Activated naive CD4-positive, alpha-beta T cell treated with anti-CD3 and anti-CD28 coated beads, Interleukin-2, amount 50 U/mL, for 72 hours (primary cell): ENCODE results near the gene IL37. TPM values are rescaled to one million over a fixed set of nuclear protein-coding genes. Genes with fewer than 3 reads are reported as not detected.

ENCODE experiments used
- ATAC-seq, 2 donors: fragments of 150-1000 bp; cut with Tn5 transposase; 2 replicates each; pipeline ENCODE4 v1.10.0; 2021; ENCODE audit warnings: mild to moderate bottlenecking in 2 of 2, moderate library complexity in 2 of 2
- DNase-seq, 2 donors: peaks; one replicate each; pipeline ENCODE4 v3.0.0; 2021 to 2022; ENCODE audit warnings: low spot score in 2 of 2
- H3K27ac Mint-ChIP-seq, 2 donors: one replicate each; pipeline ENCODE4 v1.8.0; 2022; ENCODE audit warnings: mild to moderate bottlenecking in 2 of 2, mixed read lengths in 2 of 2
- H3K36me3 Mint-ChIP-seq, 2 donors: one replicate each; pipeline ENCODE4 v1.8.0; 2022; ENCODE audit warnings: mixed read lengths in 2 of 2
- H3K9me3 Mint-ChIP-seq, 2 donors: one replicate each; pipeline ENCODE4 v1.8.0; 2022; ENCODE audit warnings: mixed read lengths in 2 of 2
- total RNA-seq, 2 donors: library from RNA; stranded (reverse); gene quantifications; one replicate each; pipeline ENCODE4 v1.2.3, GENCODE V29; 2022

Gene IL37
- total RNA-seq, 2 donors from 2014 or later, result 0.32 TPM; not detected in 1

GRCh38 chr2:112936927-112937232 lies 25.9 kb downstream of the IL37 start:
- no peak overlapping the region for H3K27ac Mint-ChIP-seq
- no peaks in the 10 kb centered on the region for H3K36me3 Mint-ChIP-seq
- no peaks in the 10 kb centered on the region for H3K9me3 Mint-ChIP-seq
- DNase-seq (no peak), ATAC-seq (no peak)

GRCh38 chr2:112938904-112939303 lies 27.9 kb downstream of the IL37 start:
- no peaks in the 10 kb centered on the region for H3K36me3 Mint-ChIP-seq

GRCh38 chr2:112939425-112939824 lies 28.5 kb downstream of the IL37 start:
- Mint-ChIP-seq H3K36me3 (no peaks in the 10 kb centered on the region), H3K27ac (no peak overlapping the region), H3K9me3 (no peaks in the 10 kb centered on the region)
- ATAC-seq (no peak), DNase-seq (no peak)

More at GRCh38 chr2:112938904-112939303, 27.9 kb downstream of the IL37 start:
- no peak for ATAC-seq
- no peak for DNase-seq
- H3K27ac Mint-ChIP-seq, result no peak overlapping the region
- H3K9me3 Mint-ChIP-seq, result no peaks in the 10 kb centered on the region

GRCh38 chr2:112940859-112941625 lies 30.1 kb downstream of the IL37 start:
- Mint-ChIP-seq H3K9me3 (no peaks in the 10 kb centered on the region), H3K36me3 (no peaks in the 10 kb centered on the region), H3K27ac (no peak overlapping the region)
- ATAC-seq (no peak), DNase-seq (no peak)

- DNase-seq (peak in 1 of 2 donors; percentile 82), ATAC-seq (peak; percentile 84 to 95)
- no peak overlapping the region for H3K27ac Mint-ChIP-seq
- no peaks in the 10 kb centered on the region for H3K9me3 Mint-ChIP-seq
- no peaks in the 10 kb centered on the region for H3K36me3 Mint-ChIP-seq
Observed at GRCh38 chr2:112941753-112942653, 31.0 kb downstream of the IL37 start.

- no peaks in the 10 kb centered on the region for H3K9me3 Mint-ChIP-seq
Observed at GRCh38 chr2:112942654-112943002, 31.7 kb downstream of the IL37 start.

GRCh38 chr2:112944971-112945370 lies 34.0 kb downstream of the IL37 start:
- DNase-seq (no peak), ATAC-seq (no peak)
- Mint-ChIP-seq H3K36me3 (no peaks in the 10 kb centered on the region), H3K27ac (no peak overlapping the region), H3K9me3 (no peaks in the 10 kb centered on the region)

More at GRCh38 chr2:112942654-112943002, 31.7 kb downstream of the IL37 start:
- Mint-ChIP-seq H3K27ac (no peak overlapping the region), H3K36me3 (no peaks in the 10 kb centered on the region)
- ATAC-seq (no peak), DNase-seq (no peak)

- DNase-seq (no peak), ATAC-seq (no peak)
- Mint-ChIP-seq H3K9me3 (no peaks in the 10 kb centered on the region), H3K36me3 (no peaks in the 10 kb centered on the region), H3K27ac (no peak overlapping the region)
Observed at GRCh38 chr2:112946086-112946485, 35.1 kb downstream of the IL37 start.

- Mint-ChIP-seq H3K36me3 (no peaks in the 10 kb centered on the region), H3K9me3 (no peaks in the 10 kb centered on the region), H3K27ac (no peak overlapping the region)
- DNase-seq, result no peak
- ATAC-seq, result no peak
Observed at GRCh38 chr2:112947374-112947773, 36.4 kb downstream of the IL37 start.

- DNase-seq, result no peak
- ATAC-seq, result no peak
- Mint-ChIP-seq H3K27ac (no peak overlapping the region), H3K9me3 (no peaks in the 10 kb centered on the region), H3K36me3 (no peaks in the 10 kb centered on the region)
Observed at GRCh38 chr2:112949456-112949855, 38.5 kb downstream of the IL37 start.

- H3K27ac Mint-ChIP-seq, result no peak overlapping the region
- no peaks in the 10 kb centered on the region for H3K36me3 Mint-ChIP-seq
- no peak for DNase-seq
- no peak for ATAC-seq
- H3K9me3 Mint-ChIP-seq, result no peaks in the 10 kb centered on the region
Observed at GRCh38 chr2:112954364-112954763, 43.4 kb downstream of the IL37 start.

- ATAC-seq, result no peak
- DNase-seq, result no peak
- H3K9me3 Mint-ChIP-seq, result no peaks in the 10 kb centered on the region
- H3K27ac Mint-ChIP-seq, result no peak overlapping the region
- H3K36me3 Mint-ChIP-seq, result no peaks in the 10 kb centered on the region
Observed at GRCh38 chr2:112957511-112957910, 46.5 kb downstream of the IL37 start.

GRCh38 chr2:112958428-112959108 lies 47.6 kb downstream of the IL37 start:
- Mint-ChIP-seq H3K9me3 (no peaks in the 10 kb centered on the region), H3K27ac (no peak overlapping the region), H3K36me3 (no peaks in the 10 kb centered on the region)
- peak in 1 of 2 donors; percentile 37 for DNase-seq
- ATAC-seq, result peak; percentile 69 to 82

GRCh38 chr2:112959109-112959812 lies 48.3 kb downstream of the IL37 start:
- H3K27ac Mint-ChIP-seq, result no peak overlapping the region
- ATAC-seq (no peak), DNase-seq (no peak)
- H3K36me3 Mint-ChIP-seq, result no peaks in the 10 kb centered on the region
- no peaks in the 10 kb centered on the region for H3K9me3 Mint-ChIP-seq

- ATAC-seq (no peak), DNase-seq (no peak)
- H3K27ac Mint-ChIP-seq, result no peak overlapping the region
- no peaks in the 10 kb centered on the region for H3K9me3 Mint-ChIP-seq
- H3K36me3 Mint-ChIP-seq, result no peaks in the 10 kb centered on the region
Observed at GRCh38 chr2:112960230-112960825, 49.4 kb downstream of the IL37 start.
